GM12874 (cell line): Measurements from ENCODE around the gene VEGFA.
A peak's percentile ranks its signal among the peaks of the same experiment; 100 is the strongest.

Experiments
- TF ChIP-seq, protein P1 (sequence below): IDR thresholded peaks from 2 replicates; pipeline ENCODE4 v1.5.1; 2011; ENCODE audit warnings: low read depth, mild to moderate bottlenecking, control low read depth, low read length, moderate library complexity; ENCODE audit not compliant: insufficient read depth

The VEGFA gene

GRCh38 chr6:43812850-43813578 is 43.0 kb downstream of the VEGFA start:
- TF ChIP-seq, protein P1, sequence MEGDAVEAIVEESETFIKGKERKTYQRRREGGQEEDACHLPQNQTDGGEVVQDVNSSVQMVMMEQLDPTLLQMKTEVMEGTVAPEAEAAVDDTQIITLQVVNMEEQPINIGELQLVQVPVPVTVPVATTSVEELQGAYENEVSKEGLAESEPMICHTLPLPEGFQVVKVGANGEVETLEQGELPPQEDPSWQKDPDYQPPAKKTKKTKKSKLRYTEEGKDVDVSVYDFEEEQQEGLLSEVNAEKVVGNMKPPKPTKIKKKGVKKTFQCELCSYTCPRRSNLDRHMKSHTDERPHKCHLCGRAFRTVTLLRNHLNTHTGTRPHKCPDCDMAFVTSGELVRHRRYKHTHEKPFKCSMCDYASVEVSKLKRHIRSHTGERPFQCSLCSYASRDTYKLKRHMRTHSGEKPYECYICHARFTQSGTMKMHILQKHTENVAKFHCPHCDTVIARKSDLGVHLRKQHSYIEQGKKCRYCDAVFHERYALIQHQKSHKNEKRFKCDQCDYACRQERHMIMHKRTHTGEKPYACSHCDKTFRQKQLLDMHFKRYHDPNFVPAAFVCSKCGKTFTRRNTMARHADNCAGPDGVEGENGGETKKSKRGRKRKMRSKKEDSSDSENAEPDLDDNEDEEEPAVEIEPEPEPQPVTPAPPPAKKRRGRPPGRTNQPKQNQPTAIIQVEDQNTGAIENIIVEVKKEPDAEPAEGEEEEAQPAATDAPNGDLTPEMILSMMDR, result no peak

DNA sequence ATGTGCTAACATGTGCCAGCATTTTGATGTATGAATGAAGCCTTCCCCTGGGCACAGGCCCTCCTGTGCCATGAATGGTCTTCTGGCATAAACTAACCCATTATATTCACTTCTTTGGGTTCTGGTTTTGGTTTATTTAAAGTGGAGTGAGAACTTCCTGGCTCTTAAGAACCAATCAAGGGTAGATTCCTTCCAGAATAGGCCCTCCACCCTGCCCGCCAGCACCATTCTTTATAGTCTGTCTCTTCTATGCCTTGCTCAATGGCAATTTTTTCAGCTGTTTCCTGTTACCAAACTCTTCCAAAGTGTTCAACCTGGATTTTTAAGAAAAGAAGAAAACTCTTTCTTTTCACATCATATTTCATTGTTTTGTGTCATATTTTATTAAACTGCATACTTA is 44.1 kb downstream of the VEGFA start:
- TF ChIP-seq, protein P1, result no peak

DNA sequence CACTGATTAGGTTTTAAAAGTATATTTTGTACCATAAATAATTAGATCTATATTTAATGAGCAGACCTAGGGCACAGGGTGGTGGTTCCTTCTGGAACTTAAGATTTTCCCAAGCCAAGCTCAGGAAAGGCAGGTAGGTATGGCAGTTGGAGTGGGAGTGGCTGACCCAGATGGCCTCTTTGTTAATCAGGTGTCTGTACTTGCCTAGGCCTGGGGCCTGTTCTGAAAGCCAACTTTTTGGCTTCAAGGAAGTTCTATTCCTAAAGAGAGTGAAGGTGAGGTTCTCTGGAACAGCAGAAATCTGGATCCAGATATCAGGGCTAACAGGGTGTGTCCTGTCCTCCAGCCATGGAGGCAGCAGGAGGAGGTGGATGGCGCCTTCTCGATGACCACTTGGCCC is 44.9 kb downstream of the VEGFA start:
- TF ChIP-seq, protein P1, result no peak

GRCh38 chr6:43817192-43817591 is 47.2 kb downstream of the VEGFA start:
- TF ChIP-seq, protein P1, result peak; percentile 40; the same call in 1 of the 2 replicates

DNA sequence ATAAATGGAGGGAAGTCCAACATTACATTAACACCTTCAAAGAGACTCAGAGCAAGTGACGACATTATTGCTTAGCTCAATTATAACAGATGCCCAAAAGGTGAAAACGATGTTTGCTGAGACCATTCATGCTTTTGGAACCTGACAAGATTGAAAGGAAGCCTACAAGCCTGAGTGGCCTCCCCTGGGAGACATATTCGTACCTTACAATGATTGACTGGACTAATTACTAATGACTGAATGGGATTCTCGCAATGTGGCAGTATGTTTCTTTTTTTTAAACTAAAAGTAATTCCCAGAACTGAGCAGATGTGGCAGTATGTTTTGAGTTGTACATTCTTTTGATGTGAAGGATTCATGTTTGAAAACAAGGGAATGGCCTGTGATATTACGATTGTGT is 49.9 kb downstream of the VEGFA start:
- TF ChIP-seq, protein P1, result no peak

DNA sequence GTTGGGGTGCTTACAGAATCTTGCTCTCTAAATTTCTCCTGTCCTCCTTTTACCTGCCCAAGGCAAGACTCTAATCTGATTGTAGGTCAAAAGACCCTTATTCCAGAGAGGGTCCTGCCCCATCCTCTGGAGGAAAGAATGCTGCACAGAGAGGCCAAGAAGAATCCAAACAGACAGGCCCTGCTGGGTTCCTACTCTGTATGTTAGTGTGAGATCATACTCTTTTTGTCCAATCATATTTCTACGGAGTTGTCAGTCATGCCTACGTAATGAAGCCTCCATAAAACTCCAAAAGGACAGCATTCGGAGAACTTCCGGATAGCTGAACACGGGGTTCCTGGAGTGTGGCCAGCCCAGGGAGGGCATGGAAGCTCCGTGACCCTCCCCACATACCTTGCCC is 50.5 kb downstream of the VEGFA start:
- TF ChIP-seq, protein P1, result no peak

DNA sequence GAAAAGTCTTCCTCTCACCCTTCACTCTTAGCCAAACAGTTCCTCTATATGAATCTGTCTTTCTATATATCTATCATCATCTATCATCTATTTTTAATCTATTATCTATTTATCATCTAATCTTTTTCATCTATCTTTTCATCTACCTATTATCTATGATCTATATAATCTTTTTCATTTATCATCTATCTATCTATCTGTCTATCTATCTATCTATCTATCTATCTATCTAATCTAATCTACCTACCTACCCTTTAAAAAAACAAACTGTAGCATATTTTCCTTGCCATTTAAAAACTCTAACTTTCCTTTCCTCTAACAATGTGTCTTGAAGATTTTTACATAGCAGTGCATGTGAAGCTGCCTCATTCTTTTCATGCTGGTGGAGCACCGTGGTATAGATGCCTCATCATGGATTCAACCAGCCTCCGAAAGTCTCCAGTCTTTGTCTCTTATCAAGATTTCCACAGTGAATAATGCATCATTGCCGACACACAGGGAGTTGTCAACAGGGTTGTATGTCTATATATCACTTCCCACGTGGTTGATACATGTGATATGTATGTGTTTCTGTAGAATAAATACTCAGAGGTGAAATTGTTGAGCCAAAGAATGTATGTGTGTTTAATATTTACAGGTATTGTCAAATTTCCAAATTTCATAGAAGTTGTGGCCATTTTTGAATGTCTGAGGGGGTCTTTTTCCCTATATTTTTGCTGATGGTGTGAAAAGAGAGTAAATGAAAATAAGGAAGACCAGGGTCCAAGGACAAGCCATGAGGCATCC is 51.3 kb downstream of the VEGFA start:
- TF ChIP-seq, protein P1, result no peak
